Measurements from ENCODE around the gene BACH2. TPM values are rescaled to one million over a fixed set of nuclear protein-coding genes. Genes with fewer than 3 reads are reported as not detected.

BACH2 gene
- total RNA-seq, 1 donor = 0.27 TPM

DNA sequence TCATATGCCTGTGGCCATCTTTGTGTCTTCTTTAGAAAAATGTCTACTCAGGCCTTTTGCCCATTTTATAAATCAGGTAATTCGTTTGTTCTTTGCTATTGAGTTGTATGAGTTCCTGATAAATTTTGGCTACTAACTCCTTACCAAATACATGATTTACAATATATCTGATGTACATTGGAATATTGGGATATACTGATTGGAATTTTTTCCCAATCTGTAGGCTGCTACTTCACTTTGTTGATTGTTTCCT lies 39.2 kb downstream of the BACH2 start:
- no peak for TF ChIP-seq CTCF (IDR thresholded peaks at IDR 0.05; ENCODE audit: insufficient read depth, low read length)
- H3K4me3 ChIP-seq (ENCODE audit: low read depth, low read length) = no peak overlapping the region
- no peak for DNase-seq (ENCODE audit: low read depth)

- no peak overlapping the region for H3K4me3 ChIP-seq (ENCODE audit: low read depth, low read length)
- peak; percentile 59 for DNase-seq (ENCODE audit: low read depth)
- no peak for TF ChIP-seq CTCF (IDR thresholded peaks at IDR 0.05; ENCODE audit: insufficient read depth, low read length)
Observed at GRCh38 chr6:90256698-90257485, 39.8 kb downstream of the BACH2 start.

- H3K4me3 ChIP-seq (ENCODE audit: low read depth, low read length) = no peak overlapping the region
- TF ChIP-seq CTCF (IDR thresholded peaks at IDR 0.05; ENCODE audit: insufficient read depth, low read length) = no peak
- no peak for DNase-seq (ENCODE audit: low read depth)
Observed at GRCh38 chr6:90253631-90254030, 43.0 kb downstream of the BACH2 start.

- H3K4me3 ChIP-seq (ENCODE audit: low read depth, low read length) = no peak overlapping the region
- TF ChIP-seq CTCF (IDR thresholded peaks at IDR 0.05; ENCODE audit: insufficient read depth, low read length) = no peak
- no peak for DNase-seq (ENCODE audit: low read depth)
Observed at GRCh38 chr6:90251295-90251992, 45.2 kb downstream of the BACH2 start.

DNA sequence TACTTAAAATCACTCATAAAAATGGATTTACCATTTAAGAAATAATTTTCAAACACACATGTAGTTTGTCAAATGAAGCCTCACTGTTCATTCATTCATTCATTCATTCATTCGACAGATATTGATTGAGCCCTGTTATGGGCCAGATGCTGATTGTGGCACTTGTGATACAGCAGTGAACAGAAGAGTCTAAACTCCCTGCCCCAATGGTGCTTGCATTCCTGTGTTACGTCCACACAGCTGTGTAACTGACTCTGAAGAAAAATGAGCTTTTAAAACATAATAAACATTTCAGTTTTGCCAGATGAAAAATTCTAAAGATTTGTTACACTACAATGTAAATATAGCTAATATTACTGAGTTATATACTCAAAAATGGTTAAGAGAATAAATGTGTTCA lies 46.2 kb downstream of the BACH2 start:
- no peak for TF ChIP-seq CTCF (IDR thresholded peaks at IDR 0.05; ENCODE audit: insufficient read depth, low read length)
- no peak overlapping the region for H3K4me3 ChIP-seq (ENCODE audit: low read depth, low read length)
- no peak for DNase-seq (ENCODE audit: low read depth)

- no peak for DNase-seq (ENCODE audit: low read depth)
- no peak overlapping the region for H3K4me3 ChIP-seq (ENCODE audit: low read depth, low read length)
- no peak for TF ChIP-seq CTCF (IDR thresholded peaks at IDR 0.05; ENCODE audit: insufficient read depth, low read length)
Observed at GRCh38 chr6:90249458-90249857, 47.2 kb downstream of the BACH2 start.
